KMS-11 (cell line): ENCODE measurements around the gene HLA-DRB5.

Source experiments
- H2AFZ ChIP-seq: fragments of 200-600 bp; sonication (generic); 2 replicates; pipeline ENCODE4 v1.6.1; 2016; ENCODE audit warnings: antibody characterized with exemption, mixed run types, low read depth
- H3K27ac ChIP-seq: fragments of 200-600 bp; sonication (generic); 2 replicates; pipeline ENCODE4 v1.6.1; 2016; ENCODE audit warnings: mild to moderate bottlenecking, mixed run types
- H3K27me3 ChIP-seq: fragments of 200-600 bp; sonication (generic); 2 replicates; pipeline ENCODE4 v1.6.1; 2017; ENCODE audit warnings: mild to moderate bottlenecking, low read depth, mixed run types, moderate library complexity; ENCODE audit not compliant: insufficient read depth
- H3K36me3 ChIP-seq: fragments of 200-600 bp; sonication (generic); 2 replicates; pipeline ENCODE4 v1.6.1; 2017; ENCODE audit warnings: mild to moderate bottlenecking, mixed run types; ENCODE audit not compliant: insufficient read depth
- H3K4me1 ChIP-seq: fragments of 200-600 bp; sonication (generic); 2 replicates; pipeline ENCODE4 v1.6.1; 2016; ENCODE audit warnings: mild to moderate bottlenecking, low read depth, mixed run types; ENCODE audit not compliant: poor library complexity, severe bottlenecking
- H3K4me2 ChIP-seq: fragments of 200-600 bp; sonication (generic); 2 replicates; pipeline ENCODE4 v1.7.0; 2016; ENCODE audit warnings: mild to moderate bottlenecking, mixed run types
- H3K4me3 ChIP-seq: fragments of 200-600 bp; sonication (generic); IDR thresholded peaks from 2 replicates; pipeline ENCODE4 v1.6.1; 2017; ENCODE audit warnings: low read depth, low read length, mixed read lengths; ENCODE audit not compliant: insufficient read depth
- H3K79me2 ChIP-seq: fragments of 200-600 bp; sonication (generic); 2 replicates; pipeline ENCODE4 v1.6.1; 2016; ENCODE audit warnings: low read depth, mixed run types; ENCODE audit not compliant: insufficient read depth
- H3K9ac ChIP-seq: fragments of 200-600 bp; sonication (generic); 2 replicates; pipeline ENCODE4 v1.6.1; 2016; ENCODE audit warnings: mild to moderate bottlenecking, mixed run types
- H4K20me1 ChIP-seq: fragments of 200-600 bp; sonication (generic); 2 replicates; pipeline ENCODE4 v1.6.1; 2016; ENCODE audit warnings: mild to moderate bottlenecking, mixed run types; ENCODE audit not compliant: insufficient read depth
- TF ChIP-seq, protein P1 (sequence below): fragments of 200-600 bp; sonication (generic); conservative IDR thresholded peaks from 2 replicates; pipeline ENCODE4 v1.6.1; 2017; ENCODE audit warnings: low read depth, mild to moderate bottlenecking, antibody characterized with exemption, low read length, moderate library complexity, mixed read lengths

HLA-DRB5 gene

GRCh38 chr6:32558426-32559057 is 28.5 kb upstream of the HLA-DRB5 start:
- TF ChIP-seq, protein P1, sequence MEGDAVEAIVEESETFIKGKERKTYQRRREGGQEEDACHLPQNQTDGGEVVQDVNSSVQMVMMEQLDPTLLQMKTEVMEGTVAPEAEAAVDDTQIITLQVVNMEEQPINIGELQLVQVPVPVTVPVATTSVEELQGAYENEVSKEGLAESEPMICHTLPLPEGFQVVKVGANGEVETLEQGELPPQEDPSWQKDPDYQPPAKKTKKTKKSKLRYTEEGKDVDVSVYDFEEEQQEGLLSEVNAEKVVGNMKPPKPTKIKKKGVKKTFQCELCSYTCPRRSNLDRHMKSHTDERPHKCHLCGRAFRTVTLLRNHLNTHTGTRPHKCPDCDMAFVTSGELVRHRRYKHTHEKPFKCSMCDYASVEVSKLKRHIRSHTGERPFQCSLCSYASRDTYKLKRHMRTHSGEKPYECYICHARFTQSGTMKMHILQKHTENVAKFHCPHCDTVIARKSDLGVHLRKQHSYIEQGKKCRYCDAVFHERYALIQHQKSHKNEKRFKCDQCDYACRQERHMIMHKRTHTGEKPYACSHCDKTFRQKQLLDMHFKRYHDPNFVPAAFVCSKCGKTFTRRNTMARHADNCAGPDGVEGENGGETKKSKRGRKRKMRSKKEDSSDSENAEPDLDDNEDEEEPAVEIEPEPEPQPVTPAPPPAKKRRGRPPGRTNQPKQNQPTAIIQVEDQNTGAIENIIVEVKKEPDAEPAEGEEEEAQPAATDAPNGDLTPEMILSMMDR, result no peak

DNA sequence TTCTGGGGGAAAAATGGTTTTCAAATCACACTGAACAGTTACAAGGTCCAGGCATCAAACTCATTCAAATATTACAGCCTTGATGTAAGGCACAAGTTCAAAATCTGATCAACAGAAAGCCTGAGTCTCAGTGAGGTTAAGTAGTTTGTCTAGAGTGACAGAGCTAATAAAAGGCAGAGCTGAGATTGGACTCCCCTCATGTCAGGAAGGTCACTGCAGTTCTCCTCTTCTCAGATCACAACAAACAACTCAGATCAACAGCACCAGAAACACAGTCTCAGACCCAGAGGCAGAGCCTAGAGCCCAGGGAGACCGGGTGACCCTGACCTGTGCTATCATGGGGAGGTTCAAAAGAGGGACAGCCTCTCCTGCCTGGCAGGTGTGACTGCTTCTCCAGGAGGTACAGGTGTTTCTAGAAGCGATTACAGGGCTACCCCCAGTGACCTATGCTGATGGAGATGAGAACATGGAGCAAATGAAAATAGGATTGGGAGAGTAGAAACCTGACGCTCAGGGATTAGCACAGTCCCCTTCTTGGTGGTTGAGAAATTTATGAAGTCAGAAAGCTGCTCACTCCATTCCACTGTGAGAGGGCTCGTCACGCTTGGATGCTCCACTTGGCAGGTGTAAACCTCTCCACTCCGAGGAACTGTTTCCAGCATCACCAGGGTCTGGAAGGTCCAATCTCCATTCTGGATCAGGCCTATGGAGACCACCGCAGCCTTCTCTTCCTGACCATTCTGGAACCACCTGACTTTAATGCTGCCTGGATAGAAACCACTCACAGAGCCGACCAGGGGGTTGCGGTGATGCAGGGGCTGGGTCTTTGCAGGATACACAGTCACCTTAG is 24.3 kb upstream of the HLA-DRB5 start:
- H3K4me3 ChIP-seq, result no peak overlapping the region
- no peaks in the 10 kb centered on the region for H3K36me3 ChIP-seq
- H3K4me2 ChIP-seq, result no peak overlapping the region
- H3K9ac ChIP-seq, result no peak overlapping the region
- H2AFZ ChIP-seq, result no peak overlapping the region
- no peaks in the 10 kb centered on the region for H3K79me2 ChIP-seq
- H3K27ac ChIP-seq, result no peak overlapping the region
- H3K27me3 ChIP-seq, result no peaks in the 10 kb centered on the region
- no peaks in the 10 kb centered on the region for H4K20me1 ChIP-seq
- TF ChIP-seq, protein P1, result no peak
- H3K4me1 ChIP-seq, result no peaks in the 10 kb centered on the region

More at GRCh38 chr6:32558426-32559057, 28.5 kb upstream of the HLA-DRB5 start:
- Histone ChIP-seq H3K4me1 (no peaks in the 10 kb centered on the region), H3K36me3 (no peaks in the 10 kb centered on the region), H3K9ac (no peak overlapping the region), H2AFZ (no peak overlapping the region), H3K27me3 (no peaks in the 10 kb centered on the region), H3K4me2 (no peak overlapping the region), H3K27ac (no peak overlapping the region), H3K4me3 (no peak overlapping the region), H3K79me2 (no peaks in the 10 kb centered on the region), H4K20me1 (no peaks in the 10 kb centered on the region)

DNA sequence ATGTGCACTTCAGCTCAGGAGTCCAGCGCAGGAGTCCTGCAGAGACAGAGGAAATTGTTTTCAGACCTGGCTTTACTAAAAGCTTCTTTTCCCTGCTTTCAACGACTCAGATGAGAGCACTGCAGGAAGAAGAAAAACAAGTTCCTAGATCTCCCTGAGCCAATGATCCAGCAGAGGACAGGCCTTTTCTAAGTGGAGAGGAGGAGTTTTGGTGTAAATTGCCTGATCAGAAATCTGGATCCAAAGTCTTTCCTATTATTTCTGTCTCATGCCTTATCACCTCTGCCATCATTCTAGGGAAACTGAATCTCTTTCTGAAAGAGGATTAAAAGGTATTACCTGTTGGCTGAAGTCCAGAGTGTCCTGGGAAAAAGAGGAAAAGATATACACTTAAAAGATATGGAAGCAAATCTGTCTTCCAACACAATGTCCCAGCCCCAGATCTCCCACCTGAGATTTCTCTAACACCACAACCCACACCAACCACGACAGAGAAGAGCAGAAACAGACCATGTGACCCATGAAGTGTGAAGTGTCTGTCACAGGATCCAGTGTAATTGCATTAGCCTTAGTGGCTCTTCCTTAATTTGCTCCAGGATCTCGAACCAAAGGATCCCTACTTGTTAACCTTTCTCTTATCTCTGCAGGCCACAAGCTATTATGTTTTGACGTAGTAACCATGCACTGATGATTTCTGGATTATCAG is 23.1 kb upstream of the HLA-DRB5 start:
- Histone ChIP-seq H3K4me3 (no peak overlapping the region), H2AFZ (no peak overlapping the region), H3K36me3 (no peaks in the 10 kb centered on the region), H3K27me3 (no peaks in the 10 kb centered on the region), H3K4me1 (no peaks in the 10 kb centered on the region), H3K4me2 (no peak overlapping the region), H3K79me2 (no peaks in the 10 kb centered on the region), H3K27ac (no peak overlapping the region), H4K20me1 (no peaks in the 10 kb centered on the region), H3K9ac (no peak overlapping the region)
- TF ChIP-seq, protein P1, result no peak

GRCh38 chr6:32551410-32551809 is 21.3 kb upstream of the HLA-DRB5 start:
- no peak overlapping the region for H3K4me2 ChIP-seq
- no peaks in the 10 kb centered on the region for H3K4me1 ChIP-seq
- no peak overlapping the region for H3K9ac ChIP-seq
- no peaks in the 10 kb centered on the region for H3K36me3 ChIP-seq
- no peaks in the 10 kb centered on the region for H3K79me2 ChIP-seq
- H3K27me3 ChIP-seq, result no peaks in the 10 kb centered on the region
- H4K20me1 ChIP-seq, result no peaks in the 10 kb centered on the region
- no peak overlapping the region for H3K4me3 ChIP-seq
- TF ChIP-seq, protein P1, result no peak
- no peak overlapping the region for H2AFZ ChIP-seq
- no peak overlapping the region for H3K27ac ChIP-seq
